Lower leg skin (tissue), 4 donors: ENCODE results near the gene SASH1. TPM values are rescaled to one million over a fixed set of nuclear protein-coding genes. Genes with fewer than 3 reads are reported as not detected.

ENCODE experiments used
- DNase-seq, 2 donors: peaks; one replicate each; pipeline ENCODE4 v3.0.0-alpha.2; 2019; ENCODE audit warnings: low spot score in 2 of 2
- H3K4me3 ChIP-seq: fragments of 200-600 bp; sonication (generic); 2 replicates; pipeline ENCODE4 v1.5.1; 2017; ENCODE audit warnings: mild to moderate bottlenecking, low read depth; ENCODE audit not compliant: poor library complexity, severe bottlenecking
- CTCF ChIP-seq, 3 donors: fragments of 450-650 bp; IDR thresholded peaks; one replicate each; pipeline ENCODE4 v1.5.1; 2016; ENCODE audit warnings: antibody characterized with exemption in 3 of 3, mild to moderate bottlenecking in 3 of 3, moderate library complexity in 2 of 3
- POLR2A ChIP-seq, 2 donors: fragments of 450-650 bp; IDR thresholded peaks; one replicate each; pipeline ENCODE4 v1.6.1; 2016 to 2017; ENCODE audit warnings: antibody characterized with exemption in 2 of 2, mild to moderate bottlenecking in 1 of 2, moderate library complexity in 1 of 2
- WGBS, 2 donors: methylation state at CpG; one replicate each; pipeline ENCODE4 v1.1.5; 2018; 5-methylcytosine and 5-hydroxymethylcytosine counted together
- intact Hi-C: fragments of 100-400 bp; cut with DNase I; formaldehyde crosslinking; loops from one replicate; pipeline ENCODE4 v1.15.0; 2023; ENCODE audit warnings: low total_unique reads
- total RNA-seq, 4 donors: library from RNA; depleted of rRNA; stranded (reverse); fragments of >200 nt; gene quantifications; one replicate each; pipeline ENCODE4 v1.1.0, GENCODE V29; 2016

The SASH1 gene
- total RNA-seq, 4 donors from 2014 or later, result 74.9 to 106 (median 91.5) TPM

DNA sequence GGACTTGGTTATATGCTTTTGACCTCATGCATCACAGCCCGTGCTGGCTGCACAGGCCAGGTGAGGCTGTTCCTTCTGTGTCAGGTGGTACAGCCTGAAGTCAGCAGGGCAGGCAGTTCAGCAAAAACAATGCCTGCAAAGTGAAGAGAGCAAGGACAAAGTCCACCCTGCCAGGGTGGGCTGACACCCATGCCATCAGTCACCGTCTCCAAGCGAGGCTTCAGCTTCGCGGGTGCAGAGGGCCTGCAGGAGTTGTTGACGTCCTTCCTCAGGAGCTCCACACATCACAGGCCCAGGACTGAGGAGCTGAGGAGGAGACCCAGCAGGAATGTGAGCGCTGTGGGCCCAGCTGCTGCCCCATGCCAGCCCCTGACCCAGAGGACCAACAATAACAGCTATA lies 111.3 kb downstream of the SASH1 start:
- TF ChIP-seq POLR2A (IDR thresholded peaks at IDR 0.05), result no peak
- no peak for TF ChIP-seq CTCF (IDR thresholded peaks at IDR 0.05)
- no peak for DNase-seq
- WGBS, 2 donors, result 94% methylated on average over 7 of the region's 7 CpGs
- H3K4me3 ChIP-seq, result no peak overlapping the region
- intact Hi-C loops, result no loop called here

DNA sequence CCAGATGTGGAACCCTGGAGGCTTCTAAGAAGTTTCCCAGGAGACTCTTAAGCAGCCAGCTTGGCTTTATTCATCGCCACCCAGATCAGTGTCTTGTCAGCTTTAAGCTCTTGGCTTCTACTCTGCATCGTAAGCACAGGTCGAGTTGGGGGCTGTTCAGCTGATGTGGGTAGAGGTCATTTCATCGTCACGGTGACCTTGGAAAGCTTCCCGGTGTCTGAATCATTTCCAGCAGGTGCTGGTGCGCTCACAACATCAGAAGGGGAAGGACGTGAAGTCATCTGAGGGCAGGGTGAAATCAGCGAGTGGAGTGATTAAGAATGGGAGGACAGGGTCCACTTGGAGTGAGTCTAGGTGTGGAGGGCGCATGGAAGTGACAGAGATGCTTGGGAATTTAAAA lies 112.6 kb downstream of the SASH1 start:
- 65 to 73% methylated on average over 10 of the region's 10 CpGs for WGBS, 2 donors
- H3K4me3 ChIP-seq, result no peak overlapping the region
- intact Hi-C loops, result no loop called here
- DNase-seq, result no peak
- TF ChIP-seq CTCF (IDR thresholded peaks at IDR 0.05) (no peak), POLR2A (IDR thresholded peaks at IDR 0.05) (no peak)

- no peak overlapping the region for H3K4me3 ChIP-seq
- DNase-seq, result no peak
- intact Hi-C loops, result no loop called here
- TF ChIP-seq POLR2A (IDR thresholded peaks at IDR 0.05) (no peak), CTCF (IDR thresholded peaks at IDR 0.05) (no peak)
- 87 to 92% methylated on average over 19 to 20 of the region's 20 CpGs for WGBS, 2 donors
These were observed 113.3 kb downstream of the SASH1 start for GRCh38 chr6:148455674-148456558.

DNA sequence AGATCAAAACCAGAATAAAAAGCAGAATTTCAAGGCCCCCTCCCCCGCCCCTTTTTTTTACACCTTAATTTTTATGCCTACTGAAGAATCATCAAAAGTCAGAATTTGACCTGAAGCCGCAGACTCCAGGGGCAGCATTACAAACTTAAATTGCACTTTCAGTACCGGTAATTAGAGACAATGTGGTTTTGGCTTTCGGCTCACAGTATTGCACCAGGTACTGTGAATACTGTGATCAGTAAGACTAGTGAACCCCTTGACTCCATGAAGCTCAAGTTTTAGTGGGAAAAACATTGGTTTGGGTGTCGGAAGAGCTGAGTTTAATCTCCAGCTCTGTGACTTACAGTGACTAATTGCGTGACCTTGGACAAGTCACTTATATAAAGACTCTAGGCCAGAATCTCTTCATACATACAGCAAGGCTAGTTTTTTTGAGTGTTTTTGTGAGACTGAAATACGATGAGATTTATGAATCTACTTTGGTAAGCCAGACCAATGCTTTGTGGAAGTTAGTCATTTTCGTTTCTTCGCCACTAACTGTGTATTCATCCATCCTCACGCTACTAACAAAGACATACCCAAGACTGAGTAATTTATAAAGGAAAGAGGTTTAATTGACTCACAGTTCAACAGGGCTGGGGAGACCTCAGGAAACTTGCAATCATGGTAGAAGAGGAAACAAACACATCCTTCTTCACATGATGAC lies 114.7 kb downstream of the SASH1 start:
- DNase-seq, result no peak
- TF ChIP-seq POLR2A (IDR thresholded peaks at IDR 0.05) (no peak), CTCF (IDR thresholded peaks at IDR 0.05) (no peak)
- H3K4me3 ChIP-seq, result no peak overlapping the region
- WGBS, 2 donors, result 92 to 93% methylated on average over 10 of the region's 10 CpGs
- intact Hi-C loops, result no loop called here

DNA sequence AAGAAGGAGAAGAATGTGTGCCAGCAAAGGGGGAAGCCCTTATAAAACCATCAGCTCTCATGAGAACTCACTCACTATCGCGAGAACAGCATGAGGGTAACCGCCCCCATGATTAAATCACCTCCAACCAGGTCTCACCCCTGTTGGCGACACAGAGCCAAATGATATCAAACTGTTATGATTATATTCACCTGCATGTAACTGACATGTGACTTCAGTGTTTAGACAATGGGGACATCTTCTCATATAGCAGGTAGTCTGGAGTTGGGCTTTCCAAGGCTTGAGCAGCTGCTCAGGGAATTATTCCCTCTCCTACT lies 115.2 kb downstream of the SASH1 start:
- H3K4me3 ChIP-seq, result no peak overlapping the region

More for the DNA sequence above, 115.2 kb downstream of the SASH1 start:
- no peak for DNase-seq
- intact Hi-C loops, result no loop called here
- WGBS, 2 donors, result 92% methylated on average over 4 of the region's 4 CpGs
- TF ChIP-seq POLR2A (IDR thresholded peaks at IDR 0.05), result no peak
- no peak for TF ChIP-seq CTCF (IDR thresholded peaks at IDR 0.05)
